Glutamatergic neuron (in vitro differentiated cells): ENCODE results near the gene CAMTA1. TPM values are rescaled to one million over a fixed set of nuclear protein-coding genes. Genes with fewer than 3 reads are reported as not detected.

ENCODE experiments used
- DNase-seq: peaks from one replicate; pipeline ENCODE4 v3.0.0; 2022
- H3K27ac Mint-ChIP-seq: one replicate; pipeline ENCODE4 v1.8.0; 2020; ENCODE audit warnings: mild to moderate bottlenecking, mixed read lengths, inconsistent platforms; ENCODE audit not compliant: unreplicated experiment
- H3K27me3 Mint-ChIP-seq: one replicate; pipeline ENCODE4 v1.8.0; 2020; ENCODE audit warnings: mild to moderate bottlenecking, moderate library complexity, mixed read lengths, inconsistent platforms; ENCODE audit not compliant: unreplicated experiment
- H3K36me3 Mint-ChIP-seq: one replicate; pipeline ENCODE4 v1.8.0; 2020; ENCODE audit warnings: mild to moderate bottlenecking, mixed read lengths, inconsistent platforms; ENCODE audit not compliant: unreplicated experiment
- H3K4me1 Mint-ChIP-seq: one replicate; pipeline ENCODE4 v1.8.0; 2020; ENCODE audit warnings: mild to moderate bottlenecking, low read depth, mixed read lengths, inconsistent platforms; ENCODE audit not compliant: unreplicated experiment
- H3K4me3 Mint-ChIP-seq: one replicate; pipeline ENCODE4 v1.8.0; 2020; ENCODE audit warnings: mild to moderate bottlenecking, mixed read lengths, inconsistent platforms; ENCODE audit not compliant: unreplicated experiment
- H3K9me3 Mint-ChIP-seq: one replicate; pipeline ENCODE4 v1.8.0; 2020; ENCODE audit warnings: mild to moderate bottlenecking, moderate library complexity, mixed read lengths, inconsistent platforms; ENCODE audit not compliant: unreplicated experiment
- CTCF ChIP-seq: fragments of 200-600 bp; sonication (generic); IDR thresholded peaks from one replicate; pipeline ENCODE4 v1.5.0; 2021; ENCODE audit not compliant: partially characterized antibody, unreplicated experiment
- total RNA-seq: library from RNA; stranded (reverse); fragmentation: NEBNext Ultra II Directional; extraction: Animal tissue kit (Norgen Biotek cat#: 25700); gene quantifications from one replicate; pipeline ENCODE4 v1.2.1, GENCODE V29; 2021; ENCODE audit not compliant: unreplicated experiment

Gene CAMTA1
- total RNA-seq, 1 donor from 2014 or later: 77.2 TPM

- no peaks in the 10 kb centered on the region for H3K9me3 Mint-ChIP-seq
- no peak for TF ChIP-seq CTCF
- no peaks in the 10 kb centered on the region for H3K36me3 Mint-ChIP-seq
- H3K4me1 Mint-ChIP-seq: peaks cover 7% of the 10 kb centered on the region
- DNase-seq: no peak
- H3K4me3 Mint-ChIP-seq: no peak overlapping the region
- peaks cover 8% of the 10 kb centered on the region for H3K27me3 Mint-ChIP-seq
- H3K27ac Mint-ChIP-seq: no peak overlapping the region
Observed at GRCh38 chr1:6779089-6779805, 6.0 kb upstream of the CAMTA1 start.

- no peak for DNase-seq
- no peaks in the 10 kb centered on the region for H3K9me3 Mint-ChIP-seq
- H3K4me3 Mint-ChIP-seq: no peak overlapping the region
- peaks cover 14% of the 10 kb centered on the region for H3K4me1 Mint-ChIP-seq
- H3K27me3 Mint-ChIP-seq: peaks cover 9% of the 10 kb centered on the region
- no peak overlapping the region for H3K27ac Mint-ChIP-seq
- H3K36me3 Mint-ChIP-seq: no peaks in the 10 kb centered on the region
- TF ChIP-seq CTCF: no peak
Observed at GRCh38 chr1:6782151-6782550, 3.1 kb upstream of the CAMTA1 start.

GRCh38 chr1:6783221-6783620 lies 2.0 kb upstream of the CAMTA1 start:
- no peak for TF ChIP-seq CTCF
- H3K9me3 Mint-ChIP-seq: no peaks in the 10 kb centered on the region
- no peaks in the 10 kb centered on the region for H3K36me3 Mint-ChIP-seq
- H3K4me1 Mint-ChIP-seq: peaks cover 16% of the 10 kb centered on the region
- peak overlapping the region; percentile 89 for H3K4me3 Mint-ChIP-seq
- no peak for DNase-seq
- H3K27ac Mint-ChIP-seq: no peak overlapping the region
- peaks cover 9% of the 10 kb centered on the region for H3K27me3 Mint-ChIP-seq

GRCh38 chr1:6783936-6784559 lies 1.2 kb upstream of the CAMTA1 start:
- Mint-ChIP-seq H3K36me3 (no peaks in the 10 kb centered on the region), H3K4me1 (peaks cover 16% of the 10 kb centered on the region), H3K27ac (peak overlapping the region; percentile 72), H3K4me3 (peak overlapping the region; percentile 89), H3K9me3 (no peaks in the 10 kb centered on the region), H3K27me3 (peaks cover 9% of the 10 kb centered on the region)
- DNase-seq: no peak
- no peak for TF ChIP-seq CTCF
